ENCODE results near the gene PPEF1. TPM values are rescaled to one million over a fixed set of nuclear protein-coding genes. Genes with fewer than 3 reads are reported as not detected.

The PPEF1 gene
- total and polyA plus RNA-seq, 9 of the 15 experiments (the other 6 are each of a cell fraction or from before 2014, with no cell fraction given): not detected

- TF ChIP-seq ZNF407 (IDR thresholded peaks at IDR 0.05; ENCODE audit: low read depth) (peak; percentile 68), FOXK1 (CRISPR knock-in tag; IDR thresholded peaks at IDR 0.05; ENCODE audit: borderline replicate concordance) (no peak), NCOA2 (IDR thresholded peaks at IDR 0.05; ENCODE audit: partially characterized antibody in 2 of 2) (peak in 1 of 2 experiments; percentile 53), POLR2B (IDR thresholded peaks at IDR 0.05; ENCODE audit: low read depth, partially characterized antibody) (no peak), HOMEZ (CRISPR knock-in tag; IDR thresholded peaks at IDR 0.05) (no peak), SIRT6 (IDR thresholded peaks at IDR 0.05; ENCODE audit: low read depth, low read length) (no peak), CTBP1 (IDR thresholded peaks at IDR 0.05; ENCODE audit: borderline replicate concordance) (no peak; the same call in 1 of the 2 replicates), DMBX1 (CRISPR knock-in tag; IDR thresholded peaks at IDR 0.05; ENCODE audit: borderline replicate concordance) (no peak), RBBP5 (IDR thresholded peaks at IDR 0.05; ENCODE audit: borderline replicate concordance, insufficient read depth, low read length, poor library complexity, severe bottlenecking) (peak; percentile 100), SMAD2 (IDR thresholded peaks at IDR 0.05; ENCODE audit: low read depth, low read length) (no peak), KLF6 (CRISPR knock-in tag; IDR thresholded peaks at IDR 0.05; ENCODE audit: borderline replicate concordance) (no peak), MAFK (IDR thresholded peaks at IDR 0.05; ENCODE audit: low read length) (no peak), HIVEP1 (CRISPR knock-in tag; IDR thresholded peaks at IDR 0.05) (no peak), ZNF280A (IDR thresholded peaks at IDR 0.05; ENCODE audit: low read depth, partially characterized antibody) (no peak)
These were observed 32.4 kb upstream of the PPEF1 start (continued) for GRCh38 chrX:18674788-18675735.
